GM19023 (cell line): ENCODE results near the gene NPR3.

Experiments used
- ATAC-seq: cut with Tn5 transposase; IDR thresholded peaks from one replicate; pipeline ENCODE4 v1.9.1; 2021; ENCODE audit warnings: mild to moderate bottlenecking, moderate library complexity; ENCODE audit not compliant: unreplicated experiment

NPR3 gene

GRCh38 chr5:32805971-32806638 lies 95.0 kb downstream of the NPR3 start:
- no peak for ATAC-seq

DNA sequence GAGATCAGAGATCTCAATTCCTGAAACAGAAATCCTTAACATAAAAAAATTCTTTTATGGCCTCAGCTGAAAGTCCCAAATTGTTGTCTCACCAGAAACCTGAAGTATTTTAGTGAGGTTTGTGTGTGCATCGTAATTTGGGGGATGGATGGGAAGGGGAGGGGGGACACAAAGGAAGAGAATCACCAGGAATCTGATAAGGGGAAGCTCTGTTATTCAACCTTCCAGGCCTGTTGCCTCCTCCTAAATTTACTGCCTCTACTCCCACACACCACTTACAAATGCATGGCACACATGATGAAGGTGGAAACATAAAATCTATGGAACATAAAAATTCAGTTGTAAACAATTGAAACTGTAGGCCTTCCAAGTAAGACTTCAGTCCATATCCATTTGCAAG lies 97.7 kb downstream of the NPR3 start:
- ATAC-seq: no peak

GRCh38 chr5:32810804-32811203 lies 99.7 kb downstream of the NPR3 start:
- ATAC-seq: no peak

DNA sequence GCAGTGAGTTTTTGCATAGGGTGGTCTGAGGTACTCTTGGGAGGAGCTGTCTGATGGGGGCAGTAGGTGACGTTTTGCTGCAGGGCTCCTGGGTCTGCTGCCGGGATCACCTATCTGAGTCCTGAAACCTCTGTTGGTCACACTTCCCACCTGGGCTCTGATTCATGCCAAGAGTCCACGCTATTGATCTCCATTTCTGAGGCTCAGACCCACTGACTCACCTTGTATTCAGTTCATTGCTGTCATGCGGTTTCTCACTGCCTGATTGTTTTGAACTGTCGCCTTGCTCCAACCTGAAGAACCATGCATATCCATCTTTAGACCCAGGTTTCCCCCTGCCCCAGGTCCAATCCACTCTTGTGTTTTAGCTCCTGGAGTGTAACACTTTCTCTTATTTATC lies 101.3 kb downstream of the NPR3 start:
- ATAC-seq: no peak

- ATAC-seq: no peak
Observed at GRCh38 chr5:32814141-32814540, 103.0 kb downstream of the NPR3 start.

DNA sequence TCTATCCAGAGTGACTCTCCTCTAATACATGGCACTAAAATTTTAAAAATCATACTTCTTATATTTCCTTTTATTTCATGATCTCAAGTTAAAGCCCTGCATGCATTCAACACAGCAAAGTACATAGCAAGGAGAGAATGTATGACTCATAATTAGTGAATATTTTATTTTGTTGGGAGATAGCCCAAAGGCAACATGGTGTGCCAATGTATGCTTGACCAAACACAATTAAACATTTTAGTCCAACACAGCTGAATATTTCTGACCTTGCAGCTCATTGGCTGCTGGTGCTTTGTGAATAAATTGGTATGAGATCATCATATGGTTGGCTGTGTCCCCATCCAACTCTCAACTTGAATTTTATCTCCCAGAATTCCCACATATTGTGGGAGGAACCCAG lies 103.5 kb downstream of the NPR3 start:
- no peak for ATAC-seq

- no peak for ATAC-seq
Observed at GRCh38 chr5:32827981-32828380, 116.9 kb downstream of the NPR3 start.

DNA sequence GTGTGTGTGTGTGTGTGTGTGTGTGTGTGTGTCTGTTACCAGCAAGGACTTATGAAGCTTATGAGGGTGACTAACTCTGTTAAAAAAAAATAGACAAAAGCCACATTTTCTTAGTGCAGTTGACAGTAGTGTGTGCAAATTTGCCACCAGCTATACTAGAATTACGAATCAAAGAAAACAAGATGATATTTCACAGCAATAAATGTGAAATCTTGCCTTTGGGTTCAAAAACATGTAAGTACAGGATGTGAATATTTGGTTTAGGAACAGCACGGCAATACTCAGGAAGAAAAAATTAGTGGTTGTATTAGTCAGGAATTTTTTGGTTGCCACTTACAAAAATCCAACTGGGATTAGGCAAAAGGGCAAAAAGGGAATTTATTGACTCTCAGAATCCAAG lies 117.4 kb downstream of the NPR3 start:
- ATAC-seq: no peak

GRCh38 chr5:32831624-32832023 lies 120.5 kb downstream of the NPR3 start:
- ATAC-seq: no peak

- no peak for ATAC-seq
Observed at GRCh38 chr5:32833127-32833526, 122.0 kb downstream of the NPR3 start.

- no peak for ATAC-seq
Observed at GRCh38 chr5:32833663-32834062, 122.5 kb downstream of the NPR3 start.

DNA sequence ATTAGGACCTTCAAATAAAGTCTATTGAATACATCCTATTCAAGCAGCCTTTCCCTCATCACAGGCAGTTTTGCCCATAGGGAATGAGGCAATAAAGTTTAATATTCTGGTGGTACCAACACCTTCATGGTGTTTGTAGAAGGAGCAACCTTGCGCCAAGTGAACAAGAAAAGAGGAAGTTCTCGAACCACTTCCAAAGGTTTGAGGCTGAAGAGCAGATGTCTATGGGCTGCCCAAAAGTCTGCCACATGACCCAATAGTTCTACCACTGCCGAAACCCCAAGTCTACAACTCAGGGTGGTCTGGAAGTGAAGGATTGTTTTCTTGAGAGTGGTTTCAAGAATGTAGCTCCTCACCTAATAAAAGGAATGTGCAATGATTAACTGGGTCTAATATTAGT lies 123.1 kb downstream of the NPR3 start:
- ATAC-seq: no peak

- no peak for ATAC-seq
Observed at GRCh38 chr5:32836176-32836575, 125.1 kb downstream of the NPR3 start.

GRCh38 chr5:32837211-32837610 lies 126.1 kb downstream of the NPR3 start:
- ATAC-seq: no peak

DNA sequence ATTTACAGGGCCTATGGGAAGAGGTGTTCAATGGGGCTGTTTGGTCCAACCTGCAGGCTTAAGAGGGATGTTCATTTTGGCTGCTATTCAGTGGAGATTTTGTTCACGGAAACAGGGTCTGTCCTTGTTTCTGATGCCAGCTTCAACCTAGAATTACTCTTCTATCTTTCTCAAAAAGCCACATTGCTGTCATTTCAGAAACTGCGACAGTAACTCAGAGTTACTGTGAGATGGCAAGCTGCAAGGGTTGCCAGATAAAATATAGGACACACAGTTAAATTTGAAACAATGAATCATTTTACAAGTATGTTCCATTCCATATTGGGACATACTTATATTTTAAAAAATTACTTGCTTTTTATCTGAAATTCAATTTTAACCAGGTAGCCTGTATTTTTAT lies 128.0 kb downstream of the NPR3 start:
- no peak for ATAC-seq

- no peak for ATAC-seq
Observed at GRCh38 chr5:32840606-32841005, 129.5 kb downstream of the NPR3 start.
